ENCODE measurements around the gene TMC7. TPM values are rescaled to one million over a fixed set of nuclear protein-coding genes. Genes with fewer than 3 reads are reported as not detected.

TMC7 gene
- total RNA-seq, 1 experiment from 2014 or later: 4.3 TPM

DNA sequence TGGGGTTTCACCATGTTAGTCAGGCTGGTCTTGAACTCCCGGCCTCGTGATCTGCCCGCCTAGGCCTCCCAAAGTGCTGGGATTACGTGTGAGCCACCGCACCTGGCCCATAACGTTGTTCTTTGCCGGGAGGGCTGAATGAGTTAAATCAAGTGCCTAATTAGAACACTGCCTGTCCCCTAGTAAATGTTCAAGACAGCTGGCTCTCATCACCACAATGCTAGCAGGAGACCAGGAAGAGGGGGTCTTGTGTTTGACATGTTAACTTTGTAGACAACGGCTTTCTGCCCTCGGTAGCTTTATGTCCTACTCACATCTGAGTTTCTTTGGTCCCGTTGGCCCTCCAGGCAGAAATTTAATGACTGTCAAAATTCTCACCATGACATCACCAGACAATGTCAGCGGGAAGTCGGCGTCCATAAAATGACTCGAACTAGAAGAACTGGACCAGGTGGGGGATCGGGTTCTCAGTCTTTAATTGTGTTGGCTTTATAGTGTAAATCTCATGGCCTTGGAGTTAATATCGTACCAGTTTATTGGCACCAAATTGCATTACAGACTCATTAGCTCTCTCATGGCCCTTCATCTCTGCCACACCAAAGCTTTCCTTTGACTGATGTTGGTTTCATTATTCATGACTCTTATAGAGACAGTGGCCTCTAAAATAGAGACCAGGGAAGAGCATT is 118.6 kb downstream of the TMC7 start:
- Histone ChIP-seq H3K56ac (ENCODE audit: insufficient read length, low read depth, low read length) (no peak overlapping the region), H3T11ph (ENCODE audit: low read length) (no peak overlapping the region), H3K79me1 (ENCODE audit: insufficient read depth, low read depth, low read length, poor library complexity, severe bottlenecking) (no peaks in the 10 kb centered on the region), H4K5ac (ENCODE audit: insufficient read length, low read depth, low read length) (no peak overlapping the region), H3K23me2 (ENCODE audit: insufficient read length, low read depth, low read length, poor library complexity, severe bottlenecking) (no peaks in the 10 kb centered on the region), H3K27ac (ENCODE audit: insufficient read length, low read depth, low read length) (no peak overlapping the region), H3K9me3 (ENCODE audit: control insufficient read depth, low read depth, low read length) (no peaks in the 10 kb centered on the region), H2BK120ac (ENCODE audit: low read depth, low read length, poor library complexity, severe bottlenecking) (no peak overlapping the region), H3K14ac (ENCODE audit: insufficient read depth, low read length) (no peak overlapping the region), H3K79me2 (ENCODE audit: insufficient read depth, low read length) (no peaks in the 10 kb centered on the region), H2BK5ac (ENCODE audit: insufficient read length, low read length) (no peak overlapping the region), H4K20me1 (ENCODE audit: control insufficient read depth, insufficient read depth, insufficient read length) (no peaks in the 10 kb centered on the region), H3K4ac (ENCODE audit: low read depth, low read length) (no peak overlapping the region), H2BK12ac (ENCODE audit: insufficient read length, low read depth, low read length) (no peak overlapping the region), H2AFZ (ENCODE audit: low read length) (no peak overlapping the region), H3K23ac (ENCODE audit: insufficient read length, low read depth, low read length) (no peak overlapping the region), H3K9ac (ENCODE audit: extremely low read depth, insufficient read length, low read length) (no peak overlapping the region), H3K27me3 (ENCODE audit: insufficient read depth, low read length) (no peaks in the 10 kb centered on the region), H2AK5ac (ENCODE audit: insufficient read length, low read length) (no peak overlapping the region), H4K8ac (replicated peaks; ENCODE audit: insufficient read length, low read depth, low read length) (no peak overlapping the region), H3K18ac (ENCODE audit: insufficient read length, low read depth, low read length) (no peak overlapping the region), H4K91ac (ENCODE audit: insufficient read length, low read depth, low read length) (no peak overlapping the region), H2BK15ac (ENCODE audit: low read depth, low read length) (no peak overlapping the region), H3K4me2 (ENCODE audit: insufficient read depth, insufficient read length, low read length) (no peak overlapping the region), H2BK20ac (ENCODE audit: low read depth, low read length, poor library complexity, severe bottlenecking) (no peak overlapping the region), H3K4me1 (ENCODE audit: insufficient read depth, low read length) (no peaks in the 10 kb centered on the region; the same call in 1 of the 2 replicates)
- Mint-ChIP-seq H3K4me3 (no peak overlapping the region), H3K4me1 (peaks cover 13 to 16% of the 10 kb centered on the region in 2 experiments), H3K27ac (no peak overlapping the region), H3K27me3 (ENCODE audit: low read depth) (no peaks in the 10 kb centered on the region), H3K9me3 (peaks cover 2 to 6% of the 10 kb centered on the region in 2 experiments; a peak in 4 of 5 replicates), H3K36me3 (ENCODE audit: insufficient read depth in 1 of 3, low read depth in 3 of 3) (peaks cover 0 to 2% (median 0%) of the 10 kb centered on the region in 3 experiments; a peak in 3 of 7 replicates)
- no CpG with 5 or more reads among the region's 16 CpGs for WGBS (ENCODE audit: extremely low coverage, insufficient read length, low lambda C conversion rate)
- TF ChIP-seq, protein P1, sequence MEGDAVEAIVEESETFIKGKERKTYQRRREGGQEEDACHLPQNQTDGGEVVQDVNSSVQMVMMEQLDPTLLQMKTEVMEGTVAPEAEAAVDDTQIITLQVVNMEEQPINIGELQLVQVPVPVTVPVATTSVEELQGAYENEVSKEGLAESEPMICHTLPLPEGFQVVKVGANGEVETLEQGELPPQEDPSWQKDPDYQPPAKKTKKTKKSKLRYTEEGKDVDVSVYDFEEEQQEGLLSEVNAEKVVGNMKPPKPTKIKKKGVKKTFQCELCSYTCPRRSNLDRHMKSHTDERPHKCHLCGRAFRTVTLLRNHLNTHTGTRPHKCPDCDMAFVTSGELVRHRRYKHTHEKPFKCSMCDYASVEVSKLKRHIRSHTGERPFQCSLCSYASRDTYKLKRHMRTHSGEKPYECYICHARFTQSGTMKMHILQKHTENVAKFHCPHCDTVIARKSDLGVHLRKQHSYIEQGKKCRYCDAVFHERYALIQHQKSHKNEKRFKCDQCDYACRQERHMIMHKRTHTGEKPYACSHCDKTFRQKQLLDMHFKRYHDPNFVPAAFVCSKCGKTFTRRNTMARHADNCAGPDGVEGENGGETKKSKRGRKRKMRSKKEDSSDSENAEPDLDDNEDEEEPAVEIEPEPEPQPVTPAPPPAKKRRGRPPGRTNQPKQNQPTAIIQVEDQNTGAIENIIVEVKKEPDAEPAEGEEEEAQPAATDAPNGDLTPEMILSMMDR (conservative IDR thresholded peaks at IDR 0.05): no peak
- DNase-seq: no peak
